B cell (primary cell): ENCODE measurements around the gene IL22RA2.

ENCODE experiments used
- CTCF ChIP-seq: fragments of 200-600 bp; IDR thresholded peaks from one replicate; pipeline ENCODE4 v1.8.0; 2022; ENCODE audit warnings: antibody characterized with exemption, mild to moderate bottlenecking
- EZH2 ChIP-seq: IDR thresholded peaks from 2 replicates; pipeline ENCODE4 v1.6.1; 2012; ENCODE audit warnings: borderline replicate concordance, low read depth, mild to moderate bottlenecking, moderate library complexity, low read length; ENCODE audit not compliant: insufficient read depth, poor library complexity, severe bottlenecking

GRCh38 chr6:137148306-137149034 is 25.0 kb downstream of the IL22RA2 start:
- no peak for TF ChIP-seq CTCF
- no peak for TF ChIP-seq EZH2
